GM11168 (cell line): ENCODE results near the gene INO80.

Experiments used
- in situ Hi-C: fragments of 300-500 bp; cut with MboI; formaldehyde crosslinking; loops from one replicate; pipeline ENCODE4 v1.12.0; 2022; ENCODE audit warnings: low sequenced_read_pairs; ENCODE audit not compliant: unreplicated experiment

INO80 gene

DNA sequence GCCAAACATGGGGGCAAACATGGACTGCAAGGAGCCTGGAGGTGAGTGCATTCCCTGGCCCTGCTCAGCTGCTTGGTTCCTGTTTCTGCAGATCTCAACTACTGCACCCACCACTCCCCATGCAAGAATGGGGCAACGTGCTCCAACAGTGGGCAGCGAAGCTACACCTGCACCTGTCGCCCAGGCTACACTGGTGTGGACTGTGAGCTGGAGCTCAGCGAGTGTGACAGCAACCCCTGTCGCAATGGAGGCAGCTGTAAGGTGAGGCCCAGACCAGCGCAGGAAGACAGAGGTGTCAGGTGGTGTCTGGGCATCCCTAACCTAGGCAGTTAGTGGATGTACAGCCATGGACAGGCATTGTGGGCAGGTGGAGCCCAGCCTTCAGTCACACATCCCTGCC, 181.6 kb downstream of the INO80 start:
- in situ Hi-C loops = no loop called here

DNA sequence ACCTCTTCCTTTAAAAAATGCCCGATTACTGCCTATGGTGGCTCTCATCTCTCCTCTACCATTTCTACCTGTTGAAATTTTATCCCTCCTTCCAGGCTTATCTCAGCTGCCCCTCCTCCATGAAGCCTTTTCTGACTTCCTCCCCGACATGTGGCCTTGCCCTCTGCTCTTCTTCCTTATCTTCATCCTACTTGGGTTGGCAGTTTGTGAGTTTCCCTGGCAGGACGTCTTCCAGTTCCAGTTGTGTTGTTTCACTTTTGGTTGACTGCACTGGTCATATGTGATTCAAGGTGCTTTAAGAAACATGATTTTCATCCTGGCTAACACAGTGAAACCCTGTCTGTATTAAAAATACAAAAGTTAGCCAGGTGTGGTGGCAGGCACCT, 182.6 kb downstream of the INO80 start:
- in situ Hi-C loops = no loop called here

DNA sequence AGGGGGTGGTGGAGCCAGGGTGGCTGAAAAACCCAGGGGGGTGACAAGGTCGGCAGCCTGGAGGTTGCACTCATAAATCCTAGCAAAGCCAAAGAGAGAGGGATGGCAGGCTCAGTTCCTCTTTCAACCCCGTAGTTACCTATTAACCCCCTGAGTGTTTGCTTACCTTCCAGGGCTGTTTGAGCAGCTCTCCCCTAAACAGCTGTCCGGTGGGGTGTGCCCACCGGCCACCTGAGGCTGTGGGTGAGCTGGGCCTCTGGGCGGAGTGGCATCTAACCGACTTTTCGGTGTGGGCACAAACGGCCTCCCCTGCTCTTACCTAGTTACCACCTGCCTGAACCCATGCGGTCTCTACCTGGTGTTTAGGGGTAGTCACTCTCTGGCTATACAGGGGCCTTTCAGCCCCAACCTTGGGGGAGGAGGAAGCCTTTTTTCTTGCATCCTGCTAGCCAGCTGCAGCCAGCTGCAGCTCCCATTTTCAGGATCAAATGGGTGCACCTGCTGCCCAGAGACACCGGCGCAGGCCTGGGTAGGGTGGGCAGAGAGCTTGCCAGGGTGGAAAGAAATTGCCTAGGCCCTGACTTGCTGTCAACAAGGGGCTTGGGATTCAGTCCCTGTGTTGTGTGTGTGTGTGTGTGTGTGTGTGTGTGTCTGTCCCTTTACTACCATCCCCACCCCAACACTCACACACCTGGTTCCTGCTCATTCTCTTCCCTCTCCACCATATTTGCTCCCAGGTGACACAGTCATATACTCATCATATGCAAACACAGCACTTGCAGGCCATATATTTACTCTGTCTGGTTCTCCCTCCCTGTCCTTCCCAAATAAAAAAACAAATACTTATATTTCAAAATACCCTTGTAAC, 183.2 kb downstream of the INO80 start:
- in situ Hi-C loops = no loop called here

GRCh38 chr15:40932156-40932555, 183.9 kb downstream of the INO80 start:
- in situ Hi-C loops = no loop called here

GRCh38 chr15:40931300-40932142, 184.6 kb downstream of the INO80 start:
- in situ Hi-C loops = no loop called here

DNA sequence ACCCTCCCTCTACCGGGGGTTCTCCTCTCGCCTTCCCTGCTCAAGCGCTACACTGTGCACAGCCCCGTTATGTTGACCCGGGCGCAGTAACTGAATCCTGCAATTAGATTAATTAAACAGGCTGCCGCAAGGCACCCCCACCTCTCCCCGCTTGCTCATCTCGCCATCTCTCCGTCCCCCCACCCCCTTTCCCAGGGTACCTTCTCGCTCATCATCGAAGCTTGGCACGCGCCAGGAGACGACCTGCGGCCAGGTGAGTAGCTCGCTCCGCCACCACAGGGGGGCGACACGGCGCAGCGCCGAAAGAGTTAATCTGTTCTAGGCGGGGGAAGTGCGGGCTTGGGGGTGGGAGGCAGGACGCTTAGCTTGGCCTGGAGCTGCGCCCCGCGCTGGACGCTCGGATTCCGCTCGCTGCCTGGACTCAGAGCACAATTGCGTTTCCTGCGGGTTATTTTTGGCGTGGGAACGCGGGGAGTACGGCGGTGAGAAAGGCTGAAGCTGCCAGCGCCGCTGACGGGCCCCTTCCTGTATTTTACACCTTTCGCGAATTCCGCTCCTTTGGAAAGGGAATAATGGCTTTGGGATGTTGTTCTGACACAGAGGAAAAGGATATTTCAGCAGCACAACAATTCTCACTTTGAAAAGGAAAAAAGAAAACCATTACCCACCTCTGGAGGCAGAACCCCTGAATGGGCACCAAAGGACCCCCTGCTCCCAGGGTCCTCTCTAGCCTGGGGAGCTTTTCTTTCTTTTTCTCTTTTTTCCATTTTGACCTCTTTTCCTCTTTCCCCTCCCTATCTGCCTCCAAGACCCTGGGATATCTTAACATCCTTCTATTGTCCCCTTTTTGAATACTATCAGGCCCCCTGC, 185.4 kb downstream of the INO80 start:
- in situ Hi-C loops = no loop called here

GRCh38 chr15:40929660-40930429, 186.2 kb downstream of the INO80 start:
- in situ Hi-C loops = no loop called here
